CD4-positive, alpha-beta T cell (primary cell): ENCODE data around the gene PAK1. TPM values are rescaled to one million over a fixed set of nuclear protein-coding genes. Genes with fewer than 3 reads are reported as not detected.
A peak's percentile ranks its signal among the peaks of the same experiment; 100 is the strongest.

Experiments used
- ATAC-seq: fragments of 200-7000 bp; cut with Tn5 transposase; one replicate; pipeline ENCODE4 v1.10.0; 2022; ENCODE audit warnings: mild to moderate bottlenecking; ENCODE audit not compliant: poor library complexity
- CTCF ChIA-PET: fragments of 350-600 bp; sonication (Branson Sonifier 250); formaldehyde crosslinking; loops from one replicate; lab custom pipeline; 2021; ENCODE audit warnings: antibody characterized with exemption, inconsistent platforms; lab: Charles Lee
- POLR2A ChIA-PET: fragments of 350-600 bp; sonication (Branson Sonifier 250); formaldehyde crosslinking; loops from one replicate; lab custom pipeline; 2021; ENCODE audit warnings: antibody characterized with exemption, inconsistent platforms; lab: Charles Lee
- DNase-seq, 14 experiments: peaks; one replicate each; pipeline ENCODE4 v3.0.0-alpha.2; 2013 to 2020; ENCODE audit warnings: mixed read lengths in 2 of 14
- H3K27ac ChIP-seq, 2 donors: one replicate each; pipeline versions ENCODE4 v1.5.1 to v1.7.0; 2013; ENCODE audit warnings: low read length in 2 of 2, low read depth in 1 of 2, mild to moderate bottlenecking in 1 of 2
- H3K27me3 ChIP-seq, 2 experiments: 1 replicate in 1 of 2; 2 replicates in 1 of 2; pipeline versions ENCODE4 v1.6.1 to v1.7.0; 2013; ENCODE audit warnings: low read length in 2 of 2, control low read depth in 1 of 2, mild to moderate bottlenecking in 1 of 2, moderate library complexity in 1 of 2; ENCODE audit not compliant: insufficient read depth in 2 of 2, control insufficient read depth in 1 of 2
- H3K36me3 ChIP-seq: one replicate; pipeline ENCODE4 v1.6.1; 2013; ENCODE audit warnings: low read length, control low read depth; ENCODE audit not compliant: insufficient read depth
- H3K4me1 ChIP-seq: one replicate; pipeline ENCODE4 v1.6.1; 2013; ENCODE audit warnings: low read length, control low read depth; ENCODE audit not compliant: insufficient read depth
- H3K4me3 ChIP-seq: one replicate; pipeline ENCODE4 v1.5.1; 2013; ENCODE audit warnings: mild to moderate bottlenecking, low read length, moderate library complexity
- H3K9me3 ChIP-seq, 2 experiments: 1 replicate in 1 of 2; 2 replicates in 1 of 2; pipeline versions ENCODE4 v1.6.1 to v1.7.0; 2013; ENCODE audit warnings: low read length in 2 of 2, mild to moderate bottlenecking in 2 of 2, control low read depth in 1 of 2, moderate library complexity in 1 of 2; ENCODE audit not compliant: control insufficient read depth in 1 of 2, insufficient read depth in 1 of 2
- H3K27ac Mint-ChIP-seq: one replicate; pipeline ENCODE4 v1.8.0; 2020; ENCODE audit warnings: mixed read lengths
- H3K27me3 Mint-ChIP-seq: one replicate; pipeline ENCODE4 v1.8.0; 2021; ENCODE audit warnings: mixed read lengths
- H3K36me3 Mint-ChIP-seq: one replicate; pipeline ENCODE4 v1.8.0; 2021; ENCODE audit warnings: low read depth, mixed read lengths
- H3K4me1 Mint-ChIP-seq: one replicate; pipeline ENCODE4 v1.8.0; 2021; ENCODE audit warnings: low read depth, mixed read lengths
- H3K4me3 Mint-ChIP-seq: one replicate; pipeline ENCODE4 v1.8.0; 2020; ENCODE audit warnings: mild to moderate bottlenecking, mixed read lengths
- H3K9me3 Mint-ChIP-seq: one replicate; pipeline ENCODE4 v1.8.0; 2020; ENCODE audit warnings: mixed read lengths
- CTCF ChIP-seq: fragments of 200-600 bp; IDR thresholded peaks from one replicate; pipeline ENCODE4 v1.8.0; 2022; ENCODE audit warnings: antibody characterized with exemption, mild to moderate bottlenecking
- intact Hi-C, 2 experiments: fragments of 100-400 bp; cut with DNase I in 1 of 2; cut with micrococcal nuclease in 1 of 2; formaldehyde crosslinking; loops; one replicate each; pipeline versions ENCODE4 v1.15.1 to v1.9.0; 2023 to 2025; cut with DNase I, micrococcal nuclease
- total RNA-seq, 174 experiments: library from RNA in 2 of 174; stranded (reverse) in 2 of 174; gene quantifications; one replicate each; pipeline ENCODE4 v1.2.3 and lab custom pipeline; 2021 to 2026

PAK1 gene
- total RNA-seq, 2 experiments from 2014 or later: 6.9 to 12.6 TPM

- peaks cover 1% of the 10 kb centered on the region for H3K9me3 Mint-ChIP-seq
- H3K27me3 ChIP-seq: no peaks in the 10 kb centered on the region
- no peaks in the 10 kb centered on the region for H3K4me1 ChIP-seq
- peaks cover 12% of the 10 kb centered on the region for H3K27me3 Mint-ChIP-seq
- no peak overlapping the region for H3K27ac ChIP-seq
- H3K4me1 Mint-ChIP-seq: no peaks in the 10 kb centered on the region
- DNase-seq (no peak), ATAC-seq (no peak)
- H3K36me3 Mint-ChIP-seq: no peaks in the 10 kb centered on the region
- H3K4me3 ChIP-seq: no peak overlapping the region
- H3K4me3 Mint-ChIP-seq: no peak overlapping the region
- no peaks in the 10 kb centered on the region for H3K36me3 ChIP-seq
- H3K9me3 ChIP-seq: no peaks in the 10 kb centered on the region
- POLR2A ChIA-PET: interaction anchor here (0.7 kb wide), 1 partner anchor 1503 kb away, joined by 3 read pairs; no protein-coding TSS in a partner anchor
- CTCF ChIA-PET: no interaction called here
- intact Hi-C loops: no loop called here
- no peak for TF ChIP-seq CTCF
- no peak overlapping the region for H3K27ac Mint-ChIP-seq
Measured at GRCh38 chr11:77515483-77515882, 41.6 kb upstream of the PAK1 start.

GRCh38 chr11:77515063-77515462 lies 41.2 kb upstream of the PAK1 start:
- Histone ChIP-seq H3K4me1 (no peaks in the 10 kb centered on the region), H3K27me3 (no peaks in the 10 kb centered on the region), H3K4me3 (no peak overlapping the region), H3K9me3 (no peaks in the 10 kb centered on the region), H3K27ac (no peak overlapping the region), H3K36me3 (no peaks in the 10 kb centered on the region)
- no peak overlapping the region for H3K27ac Mint-ChIP-seq
- no peaks in the 10 kb centered on the region for H3K4me1 Mint-ChIP-seq
- peaks cover 2% of the 10 kb centered on the region for H3K9me3 Mint-ChIP-seq
- no peaks in the 10 kb centered on the region for H3K36me3 Mint-ChIP-seq
- ATAC-seq (no peak), DNase-seq (no peak)
- no peak overlapping the region for H3K4me3 Mint-ChIP-seq
- intact Hi-C loops: no loop called here
- TF ChIP-seq CTCF: no peak
- peaks cover 12% of the 10 kb centered on the region for H3K27me3 Mint-ChIP-seq
- CTCF ChIA-PET: no interaction called here
- POLR2A ChIA-PET: no interaction called here

GRCh38 chr11:77512092-77512491 lies 38.2 kb upstream of the PAK1 start:
- Histone ChIP-seq H3K36me3 (no peaks in the 10 kb centered on the region), H3K27ac (no peak overlapping the region), H3K9me3 (no peaks in the 10 kb centered on the region), H3K4me1 (no peaks in the 10 kb centered on the region), H3K4me3 (no peak overlapping the region), H3K27me3 (no peaks in the 10 kb centered on the region)
- CTCF ChIA-PET: interaction anchor here (1.6 kb wide), 1 partner anchor 36 kb away, joined by 3 read pairs; no protein-coding TSS in a partner anchor
- Mint-ChIP-seq H3K4me3 (no peak overlapping the region), H3K9me3 (peaks cover 2% of the 10 kb centered on the region), H3K36me3 (no peaks in the 10 kb centered on the region), H3K27me3 (peaks cover 12% of the 10 kb centered on the region), H3K27ac (no peak overlapping the region), H3K4me1 (no peaks in the 10 kb centered on the region)
- no peak for TF ChIP-seq CTCF
- POLR2A ChIA-PET: interaction anchor here (1.0 kb wide), 1 partner anchor 370 kb away, joined by 3 read pairs; no protein-coding TSS in a partner anchor
- intact Hi-C loops: no loop called here
- ATAC-seq (no peak), DNase-seq (peak in 1 of 14 experiments; percentile 7)
